HG02852 (cell line): ENCODE measurements around the gene NLGN1.

Experiments
- ATAC-seq: cut with Tn5 transposase; IDR thresholded peaks from one replicate; pipeline ENCODE4 v1.9.1; 2021; ENCODE audit warnings: mild to moderate bottlenecking, moderate library complexity; ENCODE audit not compliant: unreplicated experiment

NLGN1 gene

GRCh38 chr3:174303907-174304560, 906.5 kb downstream of the NLGN1 start:
- no peak for ATAC-seq

- no peak for ATAC-seq
Measured at GRCh38 chr3:174308736-174309135, 911.2 kb downstream of the NLGN1 start.

- no peak for ATAC-seq
Measured at GRCh38 chr3:174310475-174310983, 913.0 kb downstream of the NLGN1 start.

- ATAC-seq: no peak
Measured at GRCh38 chr3:174315225-174315624, 917.7 kb downstream of the NLGN1 start.

- no peak for ATAC-seq
Measured at GRCh38 chr3:174317005-174317404, 919.5 kb downstream of the NLGN1 start.

- ATAC-seq: no peak
Measured at GRCh38 chr3:174318181-174318580, 920.6 kb downstream of the NLGN1 start.

GRCh38 chr3:174321548-174321947, 924.0 kb downstream of the NLGN1 start:
- no peak for ATAC-seq

- no peak for ATAC-seq
Measured at GRCh38 chr3:174322789-174323188, 925.2 kb downstream of the NLGN1 start.

GRCh38 chr3:174325171-174325570, 927.6 kb downstream of the NLGN1 start:
- ATAC-seq: no peak

GRCh38 chr3:174325834-174326700, 928.5 kb downstream of the NLGN1 start:
- no peak for ATAC-seq

- no peak for ATAC-seq
Measured at GRCh38 chr3:174329321-174329720, 931.8 kb downstream of the NLGN1 start.

- no peak for ATAC-seq
Measured at GRCh38 chr3:174330303-174330702, 932.8 kb downstream of the NLGN1 start.

GRCh38 chr3:174331095-174331800, 933.7 kb downstream of the NLGN1 start:
- no peak for ATAC-seq

GRCh38 chr3:174332391-174332790, 934.8 kb downstream of the NLGN1 start:
- ATAC-seq: no peak

GRCh38 chr3:174333640-174334039, 936.1 kb downstream of the NLGN1 start:
- no peak for ATAC-seq

- ATAC-seq: no peak
Measured at GRCh38 chr3:174334111-174334510, 936.6 kb downstream of the NLGN1 start.

- no peak for ATAC-seq
Measured at GRCh38 chr3:174335324-174335723, 937.8 kb downstream of the NLGN1 start.

- ATAC-seq: no peak
Measured at GRCh38 chr3:174335910-174336309, 938.4 kb downstream of the NLGN1 start.
